Spleen (tissue), 11 donors: ENCODE data around the gene TRABD. TPM values are rescaled to one million over a fixed set of nuclear protein-coding genes. Genes with fewer than 3 reads are reported as not detected.

Experiments used
- DNase-seq: peaks from one replicate; pipeline ENCODE4 v3.0.0-alpha.2; 2020
- H3K27ac ChIP-seq, 8 donors: fragments of 200-600 bp; sonication (generic) in 7 of 8; 1 replicate in 4 of 8; 2 replicates in 4 of 8; pipeline versions ENCODE4 v1.5.0 to v1.8.0; 2016 to 2021; ENCODE audit warnings: inconsistent platforms in 4 of 8, mild to moderate bottlenecking in 4 of 8, moderate library complexity in 1 of 8
- H3K27me3 ChIP-seq, 7 donors: fragments of 200-600 bp; sonication (generic) in 6 of 7; replicated peaks in 1 of 7; 1 replicate in 4 of 7; 2 replicates in 3 of 7; pipeline versions ENCODE4 v1.5.0 to v1.8.0; 2016 to 2021; ENCODE audit warnings: inconsistent platforms in 3 of 7, mild to moderate bottlenecking in 1 of 7
- H3K36me3 ChIP-seq, 6 donors: fragments of 200-600 bp; sonication (generic) in 5 of 6; 1 replicate in 4 of 6; 2 replicates in 2 of 6; pipeline versions ENCODE4 v1.5.0 to v1.8.0; 2016 to 2021; ENCODE audit warnings: inconsistent platforms in 2 of 6
- H3K4me1 ChIP-seq, 6 donors: fragments of 200-600 bp; sonication (generic) in 5 of 6; 1 replicate in 3 of 6; 2 replicates in 3 of 6; pipeline versions ENCODE4 v1.5.0 to v1.8.0; 2016 to 2021; ENCODE audit warnings: inconsistent platforms in 3 of 6
- H3K4me3 ChIP-seq, 8 donors: fragments of 200-600 bp; sonication (generic) in 7 of 8; 1 replicate in 4 of 8; 2 replicates in 4 of 8; pipeline versions ENCODE4 v1.5.0 to v1.8.0; 2016 to 2021; ENCODE audit warnings: inconsistent platforms in 4 of 8, mild to moderate bottlenecking in 4 of 8, moderate library complexity in 2 of 8
- H3K9me3 ChIP-seq, 8 donors: fragments of 200-600 bp; sonication (generic) in 7 of 8; 1 replicate in 4 of 8; 2 replicates in 4 of 8; pipeline versions ENCODE4 v1.5.0 to v1.8.0; 2016 to 2021; ENCODE audit warnings: inconsistent platforms in 4 of 8
- POLR2A ChIP-seq, 3 donors: fragments of 450-650 bp; IDR thresholded peaks; one replicate each; pipeline ENCODE4 v1.5.1; 2017; ENCODE audit warnings: antibody characterized with exemption in 3 of 3, mild to moderate bottlenecking in 1 of 3
- POLR2AphosphoS5 ChIP-seq, 3 donors: sonication (generic); formaldehyde crosslinking; IDR thresholded peaks; one replicate each; pipeline ENCODE4 v1.5.1; 2017; ENCODE audit warnings: antibody characterized with exemption in 3 of 3
- WGBS, 5 donors: extraction: QIAGEN DNeasy Blood & Tissue Kit in 3 of 5; methylation state at CpG; one replicate each; pipeline versions ENCODE4 v1.1.5 to v1.1.7; 2013 to 2018; 5-methylcytosine and 5-hydroxymethylcytosine counted together
- intact Hi-C: fragments of 100-400 bp; cut with DNase I; formaldehyde crosslinking; loops from one replicate; pipeline ENCODE4 v1.15.0; 2023; ENCODE audit warnings: low total_unique reads
- polyA plus RNA-seq, 3 donors: library from polyadenylated mRNA; stranded (reverse); fragments of 200-250 nt; gene quantifications; one replicate each; pipeline ENCODE4 v1.2.1, GENCODE V29; 2013
- total RNA-seq, 7 donors: library from RNA; depleted of rRNA in 3 of 7; stranded (reverse); fragments of >200 nt in 3 of 7; fragmentation: NEBNext Ultra II Directional in 4 of 7; extraction: Animal tissue kit (Norgen Biotek cat#: 25700) in 4 of 7; gene quantifications; one replicate each; pipeline versions ENCODE4 v1.1.0 to v1.2.1, GENCODE V29; 2016 to 2021
- TF ChIP-seq, protein P1 (sequence below), 11 experiments: fragments of 200-600 bp in 7 of 11; fragments of 450-650 bp in 4 of 11; sonication (generic) in 4 of 11; IDR thresholded peaks in 8 of 11; conservative IDR thresholded peaks in 3 of 11; 1 replicate in 7 of 11; 2 replicates in 4 of 11; pipeline versions ENCODE4 v1.4.0 to v1.8.0; 2016 to 2021; ENCODE audit warnings: antibody characterized with exemption in 11 of 11, inconsistent platforms in 4 of 11, mild to moderate bottlenecking in 1 of 11
- donor health status: healthy with polysubstance abuse.
- donor health status: DM: no; HTN: no; CAD: no; lungs with moderate emphysema.
- donor health status: DM: no; HTN: no; CAD: no.
- donor health status: Bipolar disorder and iron deficiency.
- donor health status: healthy.
- donor health status: DM: no; HTN: no; CAD: no.
- donor health status: DM: yes; HTN: yes; CAD: no.

The TRABD gene
- total and polyA plus RNA-seq, 10 donors = 43.3 to 85.8 (median 60.0) TPM

DNA sequence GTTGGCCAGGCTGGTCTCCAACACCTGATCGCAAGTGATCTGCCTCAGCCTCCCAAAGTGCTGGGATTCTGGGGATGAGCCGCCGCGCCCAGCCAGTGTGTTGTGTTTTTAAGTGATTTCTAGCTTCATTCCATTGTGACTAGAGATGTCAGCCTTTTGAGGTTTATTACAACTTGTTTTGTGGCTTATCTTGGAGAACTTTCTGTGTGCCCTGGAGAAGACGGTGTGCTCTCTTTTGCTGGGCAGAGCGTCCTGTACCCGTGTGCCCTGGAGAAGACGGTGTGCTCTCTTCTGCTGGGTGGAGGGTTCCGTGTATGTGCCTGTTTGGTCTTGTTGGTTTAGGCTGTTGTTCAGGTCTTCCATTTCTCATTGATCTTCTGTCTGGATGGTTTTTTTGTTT is 27.6 kb downstream of the TRABD start:
- Histone ChIP-seq H3K4me3 (no peak overlapping the region), H3K27ac (no peak overlapping the region), H3K27me3 (no peaks in the 10 kb centered on the region), H3K9me3 (no peaks in the 10 kb centered on the region), H3K4me1 (peaks cover 0 to 26% (median 14%) of the 10 kb centered on the region in 6 donors), H3K36me3 (peaks cover 7 to 100% (median 83%) of the 10 kb centered on the region in 6 donors)
- intact Hi-C loops = no loop called here
- 94 to 98% (median 97%) methylated on average over 9 of the region's 9 CpGs for WGBS, 5 donors
- DNase-seq = no peak
- no peak for TF ChIP-seq POLR2AphosphoS5 (IDR thresholded peaks at IDR 0.05)
- no peak for TF ChIP-seq POLR2A (IDR thresholded peaks at IDR 0.05)
- TF ChIP-seq, protein P1, sequence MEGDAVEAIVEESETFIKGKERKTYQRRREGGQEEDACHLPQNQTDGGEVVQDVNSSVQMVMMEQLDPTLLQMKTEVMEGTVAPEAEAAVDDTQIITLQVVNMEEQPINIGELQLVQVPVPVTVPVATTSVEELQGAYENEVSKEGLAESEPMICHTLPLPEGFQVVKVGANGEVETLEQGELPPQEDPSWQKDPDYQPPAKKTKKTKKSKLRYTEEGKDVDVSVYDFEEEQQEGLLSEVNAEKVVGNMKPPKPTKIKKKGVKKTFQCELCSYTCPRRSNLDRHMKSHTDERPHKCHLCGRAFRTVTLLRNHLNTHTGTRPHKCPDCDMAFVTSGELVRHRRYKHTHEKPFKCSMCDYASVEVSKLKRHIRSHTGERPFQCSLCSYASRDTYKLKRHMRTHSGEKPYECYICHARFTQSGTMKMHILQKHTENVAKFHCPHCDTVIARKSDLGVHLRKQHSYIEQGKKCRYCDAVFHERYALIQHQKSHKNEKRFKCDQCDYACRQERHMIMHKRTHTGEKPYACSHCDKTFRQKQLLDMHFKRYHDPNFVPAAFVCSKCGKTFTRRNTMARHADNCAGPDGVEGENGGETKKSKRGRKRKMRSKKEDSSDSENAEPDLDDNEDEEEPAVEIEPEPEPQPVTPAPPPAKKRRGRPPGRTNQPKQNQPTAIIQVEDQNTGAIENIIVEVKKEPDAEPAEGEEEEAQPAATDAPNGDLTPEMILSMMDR (IDR thresholded peaks at IDR 0.05 in 8 of 11, conservative IDR thresholded peaks at IDR 0.05 in 3 of 11) = no peak

DNA sequence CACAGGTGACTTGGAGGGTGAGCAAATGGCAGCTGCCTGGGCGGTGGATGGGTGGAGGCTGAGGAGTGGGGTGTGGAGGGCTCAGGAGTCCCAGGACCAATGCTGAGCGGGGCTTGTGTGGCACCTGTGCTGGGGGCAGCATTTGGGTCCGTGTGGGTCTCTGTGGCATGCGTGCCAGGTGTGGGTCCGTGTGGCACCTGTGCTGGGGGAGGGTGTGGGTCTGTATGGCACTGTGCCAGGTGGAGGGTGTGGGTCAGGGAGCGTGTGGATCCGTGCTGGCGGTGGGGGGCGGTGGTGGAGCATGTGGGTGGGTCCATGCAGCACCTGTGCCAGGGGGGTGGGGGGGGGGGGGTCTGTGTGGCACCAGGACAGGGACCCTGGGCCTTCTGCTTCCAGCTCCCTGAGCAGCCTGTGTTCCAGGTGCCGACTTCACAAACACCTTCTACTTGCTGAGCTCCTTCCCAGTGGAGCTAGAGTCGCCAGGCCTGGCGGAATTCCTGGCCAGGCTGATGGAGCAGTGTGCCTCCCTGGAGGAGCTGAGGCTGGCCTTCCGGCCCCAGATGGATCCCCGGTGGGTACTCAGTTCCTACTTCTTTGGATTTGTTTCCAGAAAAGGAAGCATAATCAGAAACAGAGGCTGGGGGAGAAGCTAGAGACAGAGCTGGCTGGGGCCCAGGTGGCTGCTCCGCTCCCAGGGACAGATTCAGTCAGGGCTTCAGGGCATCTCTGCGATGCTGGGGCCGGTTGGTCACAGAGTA is 29.8 kb downstream of the TRABD start:
- H3K27me3 ChIP-seq = no peaks in the 10 kb centered on the region
- 86 to 95% (median 90%) methylated on average over 11 to 17 of the region's 17 CpGs for WGBS, 5 donors
- no peak overlapping the region for H3K4me3 ChIP-seq
- peaks cover 0 to 4% (median under 1%) of the 10 kb centered on the region in 6 donors for H3K4me1 ChIP-seq
- TF ChIP-seq, protein P1 (IDR thresholded peaks at IDR 0.05 in 8 of 11, conservative IDR thresholded peaks at IDR 0.05 in 3 of 11) = no peak
- TF ChIP-seq POLR2AphosphoS5 (IDR thresholded peaks at IDR 0.05) = peak in 1 of 3 donors; percentile 34
- H3K36me3 ChIP-seq = peaks cover 4 to 100% (median 89%) of the 10 kb centered on the region in 6 donors
- DNase-seq = no peak
- H3K27ac ChIP-seq = no peak overlapping the region
- intact Hi-C loops = no loop called here
- no peaks in the 10 kb centered on the region for H3K9me3 ChIP-seq

DNA sequence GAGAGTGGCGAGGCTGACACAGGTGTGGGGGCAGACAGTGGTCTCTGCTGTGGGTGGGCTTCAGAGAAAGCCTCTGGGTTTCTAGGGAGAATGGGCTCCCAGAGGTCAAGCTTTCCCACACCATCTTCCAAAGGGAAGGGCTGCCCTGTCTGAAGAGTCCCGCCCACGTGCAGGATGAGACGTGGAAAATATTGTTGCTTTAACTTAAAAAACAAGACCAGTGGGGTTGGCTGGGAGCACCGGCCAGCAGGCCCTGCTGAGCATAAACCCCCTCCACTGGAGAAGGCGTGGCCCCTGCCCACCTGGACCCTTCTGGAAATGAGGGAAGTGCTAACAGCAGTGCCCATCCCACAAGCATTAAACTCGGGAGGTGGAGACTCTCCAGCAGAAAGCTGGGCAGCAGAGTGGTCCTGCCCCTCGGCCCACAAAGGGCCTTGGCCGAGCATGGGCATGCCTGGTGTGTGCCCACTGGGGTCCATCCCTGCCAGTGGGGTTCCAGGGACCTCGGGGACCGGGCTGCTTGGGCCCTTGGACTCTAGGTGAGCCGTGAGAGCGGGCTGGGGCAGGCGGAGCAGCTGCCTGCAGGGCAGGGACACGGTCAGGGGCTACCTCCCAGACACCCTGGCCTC is 30.5 kb downstream of the TRABD start:
- Histone ChIP-seq H3K27ac (no peak overlapping the region), H3K36me3 (peaks cover 4 to 100% (median 89%) of the 10 kb centered on the region in 6 donors), H3K4me3 (no peak overlapping the region), H3K27me3 (no peaks in the 10 kb centered on the region), H3K4me1 (no peaks in the 10 kb centered on the region), H3K9me3 (no peaks in the 10 kb centered on the region)
- intact Hi-C loops = no loop called here
- TF ChIP-seq, protein P1 (IDR thresholded peaks at IDR 0.05 in 8 of 11, conservative IDR thresholded peaks at IDR 0.05 in 3 of 11) = no peak
- TF ChIP-seq POLR2AphosphoS5 (IDR thresholded peaks at IDR 0.05) (no peak), POLR2A (IDR thresholded peaks at IDR 0.05) (no peak)
- no peak for DNase-seq
- WGBS, 5 donors = 87 to 96% (median 91%) methylated on average over 8 to 15 of the region's 15 CpGs
